IPS DF 19.7 (cell line): ENCODE results near the gene TRIM43.
"Not testable (repeated sequence)": the region's sequence is repeated elsewhere in the genome, so short reads cannot be mapped to it uniquely, and the experiment has no call there.

Experiments
- DNase-seq: peaks from one replicate; pipeline ENCODE4 v3.0.0-alpha.2; 2013; ENCODE audit warnings: low read depth, low spot score

Gene TRIM43

GRCh38 chr2:95641289-95641575 is 49.4 kb downstream of the TRIM43 start:
- not testable (repeated sequence) for DNase-seq

DNA sequence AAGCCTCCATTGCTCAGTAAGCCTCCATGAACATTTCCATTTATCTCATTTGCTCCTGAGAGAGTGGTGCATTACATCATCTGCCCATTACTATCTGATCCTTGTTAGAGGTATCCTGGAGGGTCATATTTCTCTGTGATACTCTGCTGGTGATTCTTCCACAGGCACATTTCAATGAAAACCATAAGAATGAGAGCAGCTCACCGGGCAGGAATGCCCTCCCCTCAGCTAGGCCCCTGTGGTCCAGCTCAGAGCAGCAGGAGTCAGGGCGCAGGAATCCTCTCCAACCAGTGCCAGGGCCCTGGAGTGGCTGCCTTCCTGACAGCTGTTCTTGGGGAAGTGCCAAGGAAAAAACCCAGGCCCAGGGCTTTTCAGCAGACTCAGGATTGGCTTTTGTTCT is 50.0 kb downstream of the TRIM43 start:
- not testable (repeated sequence) for DNase-seq

DNA sequence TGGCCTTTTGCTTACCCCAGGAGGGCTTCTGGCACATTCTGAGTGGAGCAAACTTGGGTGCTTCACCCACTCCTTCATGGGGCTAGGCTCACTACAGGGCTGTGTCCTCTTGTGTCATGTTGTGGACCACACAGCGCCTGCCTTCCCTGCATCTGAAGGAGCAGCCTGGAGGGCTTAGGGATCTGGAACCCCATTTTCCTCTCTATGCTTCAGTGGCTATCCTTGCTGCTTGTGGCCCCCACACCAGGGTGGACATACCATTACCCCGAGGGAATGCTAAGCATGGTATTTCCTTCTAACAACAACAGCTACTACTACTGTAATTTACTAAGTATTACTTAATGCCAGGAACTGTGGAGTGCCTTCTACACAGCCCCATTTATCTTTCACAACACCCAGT is 50.6 kb downstream of the TRIM43 start:
- not testable (repeated sequence) for DNase-seq

DNA sequence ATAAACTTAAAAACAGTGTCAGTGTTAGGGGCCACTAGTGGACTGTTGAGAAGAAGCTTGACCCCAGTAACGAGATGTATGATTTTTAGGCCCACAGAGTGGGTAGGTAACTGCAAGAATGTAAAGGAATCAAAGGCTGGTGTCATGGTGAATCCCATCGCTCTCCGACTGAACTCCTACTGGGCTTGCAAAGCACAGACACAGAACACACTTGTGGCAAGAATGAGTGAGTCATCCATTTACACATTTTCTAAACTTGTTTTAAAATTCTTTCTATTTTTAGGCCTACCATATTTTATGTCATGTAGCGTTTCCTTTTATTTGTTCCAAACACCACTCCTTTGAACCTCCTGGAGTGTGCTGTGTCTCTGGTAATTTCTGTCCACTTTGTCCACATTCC is 51.1 kb downstream of the TRIM43 start:
- DNase-seq, result not testable (repeated sequence)

DNA sequence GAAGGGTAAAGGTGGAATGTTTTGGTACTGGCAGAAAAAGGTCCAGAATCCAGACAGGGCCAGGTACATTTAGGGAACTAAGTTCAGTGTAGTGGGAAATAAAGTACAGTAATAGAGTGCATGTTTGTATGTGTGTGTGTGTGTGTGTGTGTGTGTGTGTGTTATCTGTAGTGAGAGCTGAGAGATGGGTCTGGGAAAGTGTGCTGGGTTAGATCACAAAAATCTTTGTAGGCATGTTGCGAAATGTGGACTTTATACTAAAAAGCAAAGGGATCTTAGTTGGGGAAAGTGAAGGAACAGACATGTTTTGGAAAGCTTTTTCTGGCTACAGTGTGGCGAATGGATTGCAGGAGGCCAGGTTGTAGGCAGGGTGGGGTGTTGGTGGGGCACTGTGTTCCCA is 53.5 kb downstream of the TRIM43 start:
- DNase-seq, result not testable (repeated sequence)

- not testable (repeated sequence) for DNase-seq
Measured at GRCh38 chr2:95646274-95646994, 54.6 kb downstream of the TRIM43 start.

DNA sequence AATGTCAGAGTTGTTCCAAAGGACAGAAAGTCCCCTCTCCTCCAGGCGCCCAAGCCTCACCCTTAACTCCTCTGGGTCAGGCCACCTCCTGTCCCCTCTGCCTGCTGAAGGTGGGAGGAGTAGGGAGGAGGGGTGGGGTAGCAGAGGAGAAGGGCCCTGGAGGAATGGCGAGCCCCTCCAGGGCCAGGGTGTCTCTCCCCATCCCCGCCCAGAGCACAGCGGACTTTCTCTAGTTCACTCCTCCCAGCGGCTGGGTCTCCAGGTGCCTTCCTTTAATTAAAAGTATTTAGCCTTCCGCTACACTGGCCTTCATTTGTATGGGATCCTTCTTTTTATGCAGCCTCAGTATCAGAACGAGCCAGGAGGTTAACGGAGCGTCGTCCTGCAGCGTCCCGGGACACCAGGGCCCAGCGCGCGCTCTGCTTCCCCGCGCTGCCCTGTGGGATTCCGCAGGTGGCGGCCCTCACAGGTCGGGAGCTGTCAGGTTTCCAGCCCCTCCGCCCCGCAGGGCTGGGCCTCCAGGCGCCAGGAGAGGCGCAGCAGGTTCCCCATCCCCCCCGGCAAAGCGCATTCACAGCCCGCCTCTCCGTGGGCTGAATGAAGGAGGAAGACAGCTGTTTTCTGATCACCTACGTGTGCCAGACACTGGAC is 57.2 kb downstream of the TRIM43 start:
- DNase-seq, result not testable (repeated sequence)
